Measurements from ENCODE around the gene PDSS1. TPM values are rescaled to one million over a fixed set of nuclear protein-coding genes. Genes with fewer than 3 reads are reported as not detected.

PDSS1 gene
- total and polyA plus RNA-seq, 2 of the 13 experiments (the other 11 are each of a cell fraction or from before 2014, with no cell fraction given), result 18.7 to 19.3 TPM

DNA sequence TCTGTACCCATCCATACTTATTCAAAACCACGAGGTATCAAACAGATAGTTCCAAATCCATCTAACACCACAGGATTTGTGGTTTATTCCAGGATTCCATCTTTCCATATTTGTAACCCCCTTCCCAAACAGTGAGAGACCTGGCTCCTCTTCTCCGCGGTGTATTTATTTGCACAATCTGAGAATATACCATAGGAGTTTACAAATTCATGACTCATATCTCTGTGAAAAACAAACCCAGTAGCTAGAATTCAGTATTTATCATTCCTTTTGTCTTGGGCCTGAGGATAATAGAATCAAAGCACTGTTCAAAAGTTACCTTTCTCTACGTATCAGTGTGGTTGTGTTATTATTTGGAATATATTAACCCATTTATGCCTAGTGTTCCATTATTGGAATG, 31.9 kb downstream of the PDSS1 start (continued):
- TF ChIP-seq, protein P1, sequence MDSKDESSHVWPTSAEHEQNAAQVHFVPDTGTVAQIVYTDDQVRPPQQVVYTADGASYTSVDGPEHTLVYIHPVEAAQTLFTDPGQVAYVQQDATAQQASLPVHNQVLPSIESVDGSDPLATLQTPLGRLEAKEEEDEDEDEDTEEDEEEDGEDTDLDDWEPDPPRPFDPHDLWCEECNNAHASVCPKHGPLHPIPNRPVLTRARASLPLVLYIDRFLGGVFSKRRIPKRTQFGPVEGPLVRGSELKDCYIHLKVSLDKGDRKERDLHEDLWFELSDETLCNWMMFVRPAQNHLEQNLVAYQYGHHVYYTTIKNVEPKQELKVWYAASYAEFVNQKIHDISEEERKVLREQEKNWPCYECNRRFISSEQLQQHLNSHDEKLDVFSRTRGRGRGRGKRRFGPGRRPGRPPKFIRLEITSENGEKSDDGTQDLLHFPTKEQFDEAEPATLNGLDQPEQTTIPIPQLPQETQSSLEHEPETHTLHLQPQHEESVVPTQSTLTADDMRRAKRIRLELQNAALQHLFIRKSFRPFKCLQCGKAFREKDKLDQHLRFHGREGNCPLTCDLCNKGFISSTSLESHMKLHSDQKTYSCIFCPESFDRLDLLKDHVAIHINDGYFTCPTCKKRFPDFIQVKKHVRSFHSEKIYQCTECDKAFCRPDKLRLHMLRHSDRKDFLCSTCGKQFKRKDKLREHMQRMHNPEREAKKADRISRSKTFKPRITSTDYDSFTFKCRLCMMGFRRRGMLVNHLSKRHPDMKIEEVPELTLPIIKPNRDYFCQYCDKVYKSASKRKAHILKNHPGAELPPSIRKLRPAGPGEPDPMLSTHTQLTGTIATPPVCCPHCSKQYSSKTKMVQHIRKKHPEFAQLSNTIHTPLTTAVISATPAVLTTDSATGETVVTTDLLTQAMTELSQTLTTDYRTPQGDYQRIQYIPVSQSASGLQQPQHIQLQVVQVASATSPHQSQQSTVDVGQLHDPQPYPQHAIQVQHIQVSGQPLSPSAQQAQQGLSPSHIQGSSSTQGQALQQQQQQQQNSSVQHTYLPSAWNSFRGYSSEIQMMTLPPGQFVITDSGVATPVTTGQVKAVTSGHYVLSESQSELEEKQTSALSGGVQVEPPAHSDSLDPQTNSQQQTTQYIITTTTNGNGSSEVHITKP (CRISPR knock-in tag; IDR thresholded peaks at IDR 0.05; ENCODE audit: low read depth), result no peak
- TF ChIP-seq PPARG (CRISPR knock-in tag; conservative IDR thresholded peaks at IDR 0.05), result no peak
- TF ChIP-seq, protein P2, sequence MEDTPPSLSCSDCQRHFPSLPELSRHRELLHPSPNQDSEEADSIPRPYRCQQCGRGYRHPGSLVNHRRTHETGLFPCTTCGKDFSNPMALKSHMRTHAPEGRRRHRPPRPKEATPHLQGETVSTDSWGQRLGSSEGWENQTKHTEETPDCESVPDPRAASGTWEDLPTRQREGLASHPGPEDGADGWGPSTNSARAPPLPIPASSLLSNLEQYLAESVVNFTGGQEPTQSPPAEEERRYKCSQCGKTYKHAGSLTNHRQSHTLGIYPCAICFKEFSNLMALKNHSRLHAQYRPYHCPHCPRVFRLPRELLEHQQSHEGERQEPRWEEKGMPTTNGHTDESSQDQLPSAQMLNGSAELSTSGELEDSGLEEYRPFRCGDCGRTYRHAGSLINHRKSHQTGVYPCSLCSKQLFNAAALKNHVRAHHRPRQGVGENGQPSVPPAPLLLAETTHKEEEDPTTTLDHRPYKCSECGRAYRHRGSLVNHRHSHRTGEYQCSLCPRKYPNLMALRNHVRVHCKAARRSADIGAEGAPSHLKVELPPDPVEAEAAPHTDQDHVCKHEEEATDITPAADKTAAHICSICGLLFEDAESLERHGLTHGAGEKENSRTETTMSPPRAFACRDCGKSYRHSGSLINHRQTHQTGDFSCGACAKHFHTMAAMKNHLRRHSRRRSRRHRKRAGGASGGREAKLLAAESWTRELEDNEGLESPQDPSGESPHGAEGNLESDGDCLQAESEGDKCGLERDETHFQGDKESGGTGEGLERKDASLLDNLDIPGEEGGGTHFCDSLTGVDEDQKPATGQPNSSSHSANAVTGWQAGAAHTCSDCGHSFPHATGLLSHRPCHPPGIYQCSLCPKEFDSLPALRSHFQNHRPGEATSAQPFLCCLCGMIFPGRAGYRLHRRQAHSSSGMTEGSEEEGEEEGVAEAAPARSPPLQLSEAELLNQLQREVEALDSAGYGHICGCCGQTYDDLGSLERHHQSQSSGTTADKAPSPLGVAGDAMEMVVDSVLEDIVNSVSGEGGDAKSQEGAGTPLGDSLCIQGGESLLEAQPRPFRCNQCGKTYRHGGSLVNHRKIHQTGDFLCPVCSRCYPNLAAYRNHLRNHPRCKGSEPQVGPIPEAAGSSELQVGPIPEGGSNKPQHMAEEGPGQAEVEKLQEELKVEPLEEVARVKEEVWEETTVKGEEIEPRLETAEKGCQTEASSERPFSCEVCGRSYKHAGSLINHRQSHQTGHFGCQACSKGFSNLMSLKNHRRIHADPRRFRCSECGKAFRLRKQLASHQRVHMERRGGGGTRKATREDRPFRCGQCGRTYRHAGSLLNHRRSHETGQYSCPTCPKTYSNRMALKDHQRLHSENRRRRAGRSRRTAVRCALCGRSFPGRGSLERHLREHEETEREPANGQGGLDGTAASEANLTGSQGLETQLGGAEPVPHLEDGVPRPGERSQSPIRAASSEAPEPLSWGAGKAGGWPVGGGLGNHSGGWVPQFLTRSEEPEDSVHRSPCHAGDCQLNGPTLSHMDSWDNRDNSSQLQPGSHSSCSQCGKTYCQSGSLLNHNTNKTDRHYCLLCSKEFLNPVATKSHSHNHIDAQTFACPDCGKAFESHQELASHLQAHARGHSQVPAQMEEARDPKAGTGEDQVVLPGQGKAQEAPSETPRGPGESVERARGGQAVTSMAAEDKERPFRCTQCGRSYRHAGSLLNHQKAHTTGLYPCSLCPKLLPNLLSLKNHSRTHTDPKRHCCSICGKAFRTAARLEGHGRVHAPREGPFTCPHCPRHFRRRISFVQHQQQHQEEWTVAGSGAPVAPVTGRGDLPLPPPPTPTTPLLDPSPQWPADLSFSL (CRISPR knock-in tag; IDR thresholded peaks at IDR 0.05), result no peak
- no peak for TF ChIP-seq ZNF484 (CRISPR knock-in tag; IDR thresholded peaks at IDR 0.05; ENCODE audit: borderline replicate concordance, low read depth)
- no peak for TF ChIP-seq ZNF335 (CRISPR knock-in tag; IDR thresholded peaks at IDR 0.05)
- no peak for TF ChIP-seq ZNF577 (CRISPR knock-in tag; IDR thresholded peaks at IDR 0.05; ENCODE audit: borderline replicate concordance, low read depth)
- TF ChIP-seq ZFP41 (CRISPR knock-in tag; IDR thresholded peaks at IDR 0.05; ENCODE audit: borderline replicate concordance), result no peak

Data from HepG2 (cell line).